ENCODE results near the gene PRELID3B. TPM values are rescaled to one million over a fixed set of nuclear protein-coding genes. Genes with fewer than 3 reads are reported as not detected.
A peak's percentile ranks its signal among the peaks of the same experiment; 100 is the strongest.

Gene PRELID3B
- total and polyA plus RNA-seq, 2 of the 13 experiments (the other 11 are each of a cell fraction or from before 2014, with no cell fraction given): 23.3 to 42.6 TPM

- TF ChIP-seq PATZ1 (CRISPR knock-in tag; IDR thresholded peaks at IDR 0.05) (no peak; the same call in 1 of the 2 replicates), HIVEP1 (CRISPR knock-in tag; IDR thresholded peaks at IDR 0.05) (no peak), ZNF678 (CRISPR knock-in tag; IDR thresholded peaks at IDR 0.05) (no peak), BRCA1 (CRISPR knock-in tag; IDR thresholded peaks at IDR 0.05) (0 out of 2 replicates have a peak, but pooled peaks have one; percentile 16), ZNF746 (CRISPR knock-in tag; IDR thresholded peaks at IDR 0.05) (no peak), ZNF737 (CRISPR knock-in tag; IDR thresholded peaks at IDR 0.05; ENCODE audit: borderline replicate concordance) (no peak), ZNF337 (CRISPR knock-in tag; IDR thresholded peaks at IDR 0.05; ENCODE audit: borderline replicate concordance, low read depth) (no peak), CCAR2 (optimal IDR thresholded peaks at IDR 0.05; ENCODE audit: low read depth, low read length) (no peak), ZBTB4 (CRISPR knock-in tag; IDR thresholded peaks at IDR 0.05; ENCODE audit: borderline replicate concordance) (no peak; the same call in 1 of the 2 replicates), ZZZ3 (CRISPR knock-in tag; IDR thresholded peaks at IDR 0.05; ENCODE audit: borderline replicate concordance) (no peak), RFX5 (IDR thresholded peaks at IDR 0.05; ENCODE audit: low read depth, low read length) (no peak), PHF21A (CRISPR knock-in tag; IDR thresholded peaks at IDR 0.05) (peak; percentile 76; the same call in 1 of the 2 replicates), DR1 (CRISPR knock-in tag; IDR thresholded peaks at IDR 0.05) (no peak), ZNF280D (CRISPR knock-in tag; IDR thresholded peaks at IDR 0.05) (no peak), CENPX (CRISPR knock-in tag; IDR thresholded peaks at IDR 0.05) (no peak), MAFK (conservative IDR thresholded peaks at IDR 0.05 in 1 of 2, IDR thresholded peaks at IDR 0.05 in 1 of 2; ENCODE audit: low read length in 2 of 2) (no peak), DRAP1 (CRISPR knock-in tag; IDR thresholded peaks at IDR 0.05) (no peak; the same call in 1 of the 2 replicates), KAT8 (CRISPR knock-in tag; IDR thresholded peaks at IDR 0.05) (0 out of 2 replicates have a peak, but pooled peaks have one; percentile 14), CBX2 (IDR thresholded peaks at IDR 0.05; ENCODE audit: low read depth, low read length) (no peak), CBX2 (CRISPR knock-in tag; IDR thresholded peaks at IDR 0.05; ENCODE audit: low read depth) (no peak), XRCC5 (optimal IDR thresholded peaks at IDR 0.05; ENCODE audit: low read length) (no peak)
Measured at GRCh38 chr20:59010995-59011873, 31.4 kb downstream of the PRELID3B start (continued).

Data from HepG2 (cell line).